ENCODE data around the gene DHX32. TPM values are rescaled to one million over a fixed set of nuclear protein-coding genes. Genes with fewer than 3 reads are reported as not detected.
"Not testable (repeated sequence)": the region's sequence is repeated elsewhere in the genome, so short reads cannot be mapped to it uniquely, and the experiment has no call there.

The DHX32 gene, protein sequence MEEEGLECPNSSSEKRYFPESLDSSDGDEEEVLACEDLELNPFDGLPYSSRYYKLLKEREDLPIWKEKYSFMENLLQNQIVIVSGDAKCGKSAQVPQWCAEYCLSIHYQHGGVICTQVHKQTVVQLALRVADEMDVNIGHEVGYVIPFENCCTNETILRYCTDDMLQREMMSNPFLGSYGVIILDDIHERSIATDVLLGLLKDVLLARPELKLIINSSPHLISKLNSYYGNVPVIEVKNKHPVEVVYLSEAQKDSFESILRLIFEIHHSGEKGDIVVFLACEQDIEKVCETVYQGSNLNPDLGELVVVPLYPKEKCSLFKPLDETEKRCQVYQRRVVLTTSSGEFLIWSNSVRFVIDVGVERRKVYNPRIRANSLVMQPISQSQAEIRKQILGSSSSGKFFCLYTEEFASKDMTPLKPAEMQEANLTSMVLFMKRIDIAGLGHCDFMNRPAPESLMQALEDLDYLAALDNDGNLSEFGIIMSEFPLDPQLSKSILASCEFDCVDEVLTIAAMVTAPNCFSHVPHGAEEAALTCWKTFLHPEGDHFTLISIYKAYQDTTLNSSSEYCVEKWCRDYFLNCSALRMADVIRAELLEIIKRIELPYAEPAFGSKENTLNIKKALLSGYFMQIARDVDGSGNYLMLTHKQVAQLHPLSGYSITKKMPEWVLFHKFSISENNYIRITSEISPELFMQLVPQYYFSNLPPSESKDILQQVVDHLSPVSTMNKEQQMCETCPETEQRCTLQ
- total RNA-seq, result 10 to 100 TPM; 22.1 to 31.5 (median 27.5) TPM

DNA sequence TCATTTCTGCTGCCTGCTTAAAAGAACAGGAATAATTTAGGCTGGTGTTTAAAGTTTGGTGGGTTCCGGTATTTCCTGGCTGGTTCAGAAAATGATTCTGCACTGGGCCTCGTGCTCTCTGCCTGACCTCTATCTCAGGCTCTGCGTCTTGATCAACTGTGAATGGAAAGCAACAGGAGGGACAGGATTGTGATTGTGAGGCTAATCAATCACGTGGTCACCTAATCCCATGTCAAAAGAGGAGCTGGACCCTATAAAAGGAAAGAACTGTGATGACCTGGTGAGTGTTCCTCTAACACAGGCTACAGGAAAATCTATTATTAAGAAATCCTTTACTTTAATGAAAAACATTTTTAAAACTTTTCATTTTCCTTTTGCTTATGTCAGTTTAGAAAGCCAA, at the start of gene DHX32:
DHX32 (minus strand) TSS at position 101 of the 400 bp plus-strand sequence. CDS start 468 bp downstream, outside the sequence.
- Histone ChIP-seq H3K27ac (no peak within 1 kb of the TSS), H3K4me1 (no peaks in the 10 kb centered on the region), H3K36me3 (peaks cover 0 to 36% of the 10 kb centered on the region in 2 donors), H3K27me3 (no peaks in the 10 kb centered on the region), H3K4me3 (no peak within 1 kb of the TSS), H3K9me3 (no peaks in the 10 kb centered on the region)
- TF ChIP-seq, protein P1, sequence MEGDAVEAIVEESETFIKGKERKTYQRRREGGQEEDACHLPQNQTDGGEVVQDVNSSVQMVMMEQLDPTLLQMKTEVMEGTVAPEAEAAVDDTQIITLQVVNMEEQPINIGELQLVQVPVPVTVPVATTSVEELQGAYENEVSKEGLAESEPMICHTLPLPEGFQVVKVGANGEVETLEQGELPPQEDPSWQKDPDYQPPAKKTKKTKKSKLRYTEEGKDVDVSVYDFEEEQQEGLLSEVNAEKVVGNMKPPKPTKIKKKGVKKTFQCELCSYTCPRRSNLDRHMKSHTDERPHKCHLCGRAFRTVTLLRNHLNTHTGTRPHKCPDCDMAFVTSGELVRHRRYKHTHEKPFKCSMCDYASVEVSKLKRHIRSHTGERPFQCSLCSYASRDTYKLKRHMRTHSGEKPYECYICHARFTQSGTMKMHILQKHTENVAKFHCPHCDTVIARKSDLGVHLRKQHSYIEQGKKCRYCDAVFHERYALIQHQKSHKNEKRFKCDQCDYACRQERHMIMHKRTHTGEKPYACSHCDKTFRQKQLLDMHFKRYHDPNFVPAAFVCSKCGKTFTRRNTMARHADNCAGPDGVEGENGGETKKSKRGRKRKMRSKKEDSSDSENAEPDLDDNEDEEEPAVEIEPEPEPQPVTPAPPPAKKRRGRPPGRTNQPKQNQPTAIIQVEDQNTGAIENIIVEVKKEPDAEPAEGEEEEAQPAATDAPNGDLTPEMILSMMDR (IDR thresholded peaks at IDR 0.05), result no peak
- TF ChIP-seq POLR2A (IDR thresholded peaks at IDR 0.05) (no peak), POLR2AphosphoS5 (IDR thresholded peaks at IDR 0.05) (no peak), EP300 (IDR thresholded peaks at IDR 0.05) (no peak)
- no peak for ATAC-seq
- 57% methylated on average over 3 to 4 of the region's 4 CpGs for WGBS, 2 donors (ENCODE audit: low coverage in 1 of 2)

DNA sequence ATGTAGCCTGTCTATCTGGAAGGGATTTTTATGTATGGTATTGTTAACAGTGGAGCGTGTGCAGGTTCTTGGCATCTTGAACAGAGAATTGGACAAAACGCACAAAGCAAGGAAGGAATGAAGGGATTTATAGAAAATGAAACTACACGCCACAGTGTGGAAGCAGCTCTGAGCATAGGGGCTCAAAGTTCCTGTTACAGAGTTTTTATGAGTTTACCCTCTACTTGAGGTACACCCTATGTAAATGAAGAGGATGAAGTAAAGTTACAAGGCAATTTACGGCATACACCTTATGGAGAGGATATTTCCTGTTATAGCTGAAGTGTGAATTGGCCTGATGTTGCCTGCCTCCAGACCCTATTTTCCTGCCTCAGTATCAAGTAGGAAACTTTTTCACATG, 48.5 kb upstream of the DHX32 start:
- ATAC-seq, result no peak
- Histone ChIP-seq H3K27ac (no peak overlapping the region), H3K9me3 (no peaks in the 10 kb centered on the region), H3K27me3 (no peaks in the 10 kb centered on the region), H3K4me3 (no peak overlapping the region), H3K36me3 (no peaks in the 10 kb centered on the region), H3K4me1 (no peaks in the 10 kb centered on the region)
- WGBS, 2 donors (ENCODE audit: low coverage in 1 of 2), result 79 to 100% methylated on average over 3 to 4 of the region's 4 CpGs
- TF ChIP-seq, protein P1 (IDR thresholded peaks at IDR 0.05), result no peak
- TF ChIP-seq POLR2AphosphoS5 (IDR thresholded peaks at IDR 0.05) (no peak), POLR2A (IDR thresholded peaks at IDR 0.05) (no peak), EP300 (IDR thresholded peaks at IDR 0.05) (no peak)

DNA sequence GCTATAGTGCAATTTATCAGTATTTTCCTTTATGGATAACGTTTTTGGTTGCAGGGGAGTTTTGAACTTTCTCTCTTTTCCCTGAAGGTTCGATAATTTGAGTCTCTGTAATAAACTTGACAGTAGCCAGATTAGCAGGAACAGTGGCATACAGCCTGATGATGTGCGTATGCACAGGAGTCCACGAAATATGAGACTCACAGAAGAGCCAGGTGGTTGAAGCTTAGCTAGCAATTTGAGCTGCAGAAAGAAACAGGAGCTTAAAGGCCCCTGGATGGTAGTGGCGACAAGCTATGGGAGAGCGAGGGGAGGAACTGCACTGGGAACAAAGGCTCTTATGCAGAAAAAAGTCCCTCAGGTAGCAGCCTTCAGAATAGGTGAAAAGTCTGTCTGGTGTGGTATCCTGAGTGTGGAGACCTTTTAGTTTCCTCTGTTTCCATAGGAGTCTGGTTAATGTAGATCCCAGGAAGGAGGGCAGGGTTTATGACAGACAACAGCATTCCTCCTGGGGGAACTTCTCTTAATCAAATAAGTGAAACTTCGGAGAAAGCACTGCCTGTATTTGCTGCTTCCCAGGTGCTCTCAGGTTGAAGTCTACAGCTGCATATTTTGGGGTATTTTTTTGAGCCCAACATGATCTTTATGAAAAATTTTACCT, 48.0 kb upstream of the DHX32 start:
- 74 to 80% methylated on average over 6 to 7 of the region's 7 CpGs for WGBS, 2 donors (ENCODE audit: low coverage in 1 of 2)
- ATAC-seq, result no peak

DNA sequence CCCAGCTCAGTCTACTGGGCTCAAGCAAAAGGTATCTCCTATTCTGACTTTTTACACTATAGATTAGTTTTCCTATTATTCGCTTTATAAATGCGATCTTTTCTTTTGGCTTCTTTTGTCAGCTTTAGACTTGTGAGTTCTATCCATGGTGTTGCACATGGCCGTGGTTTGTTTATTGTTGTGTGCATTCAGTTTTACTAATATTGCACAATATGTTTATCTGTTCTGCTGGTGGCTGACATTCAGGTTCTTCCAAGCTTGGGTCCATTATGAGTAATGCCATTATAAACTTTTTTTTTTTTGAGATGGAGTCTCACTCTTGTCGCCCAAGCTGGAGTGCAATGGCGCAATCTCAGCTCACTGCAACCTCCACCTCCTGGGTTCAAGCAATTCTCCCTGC, 46.2 kb upstream of the DHX32 start:
- WGBS, 2 donors (ENCODE audit: low coverage in 1 of 2), result 73 to 75% methylated on average over 5 of the region's 5 CpGs
- H3K4me3 ChIP-seq, H3K4me1 ChIP-seq, H3K9me3 ChIP-seq, H3K27ac ChIP-seq, H3K27me3 ChIP-seq, H3K36me3 ChIP-seq, ATAC-seq: not testable (repeated sequence)

More for the DNA sequence above, 48.0 kb upstream of the DHX32 start:
- TF ChIP-seq EP300 (IDR thresholded peaks at IDR 0.05), result no peak
- no peak for TF ChIP-seq POLR2A (IDR thresholded peaks at IDR 0.05)
- no peak for TF ChIP-seq POLR2AphosphoS5 (IDR thresholded peaks at IDR 0.05)
- TF ChIP-seq, protein P1 (IDR thresholded peaks at IDR 0.05), result no peak
- Histone ChIP-seq H3K4me1 (no peaks in the 10 kb centered on the region), H3K4me3 (no peak overlapping the region), H3K27ac (no peak overlapping the region), H3K27me3 (no peaks in the 10 kb centered on the region), H3K36me3 (no peaks in the 10 kb centered on the region), H3K9me3 (no peaks in the 10 kb centered on the region)

DNA sequence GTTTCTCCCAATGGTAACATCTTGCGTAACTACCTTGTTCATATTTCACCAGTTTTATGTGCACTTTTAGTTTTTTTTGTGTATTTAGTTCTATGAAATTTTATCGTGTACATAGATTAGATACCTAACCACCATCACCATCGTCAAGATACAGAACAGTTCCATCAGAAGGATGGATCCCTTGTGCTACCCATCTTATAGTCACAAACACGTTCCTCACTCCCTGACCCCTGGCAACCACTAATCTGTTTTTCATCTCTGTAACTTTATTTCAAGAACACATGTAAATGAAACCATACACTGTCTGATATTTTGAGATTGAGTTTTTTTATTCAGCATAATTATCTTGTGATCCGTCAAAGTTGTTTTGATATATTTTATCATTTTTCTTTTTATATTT, 45.2 kb upstream of the DHX32 start:
- TF ChIP-seq, protein P1 (IDR thresholded peaks at IDR 0.05), result no peak
- TF ChIP-seq POLR2AphosphoS5 (IDR thresholded peaks at IDR 0.05) (no peak), EP300 (IDR thresholded peaks at IDR 0.05) (no peak), POLR2A (IDR thresholded peaks at IDR 0.05) (no peak)
- no peaks in the 10 kb centered on the region for H3K27me3 ChIP-seq
- H3K4me3 ChIP-seq, result no peak overlapping the region
- no peaks in the 10 kb centered on the region for H3K4me1 ChIP-seq
- no peaks in the 10 kb centered on the region for H3K9me3 ChIP-seq
- H3K27ac ChIP-seq, result no peak overlapping the region
- WGBS, 2 donors (ENCODE audit: low coverage in 1 of 2), result 45 to 48% methylated on average over 5 of the region's 5 CpGs
- H3K36me3 ChIP-seq, result no peaks in the 10 kb centered on the region
- ATAC-seq, result no peak

All from gastroesophageal sphincter (tissue), 4 donors.